NT2/D1 (cell line): ENCODE data around the gene TSR3.

ENCODE experiments used
- YY1 ChIP-seq: IDR thresholded peaks from 2 replicates; pipeline ENCODE4 v1.6.1; 2011; ENCODE audit not compliant: insufficient read length, insufficient read depth
- ZNF274 ChIP-seq: IDR thresholded peaks from 2 replicates; pipeline ENCODE4 v1.6.1; 2011; ENCODE audit warnings: mild to moderate bottlenecking, low read depth, low read length

GRCh38 chr16:1319041-1319440 is 32.6 kb downstream of the TSR3 start:
- TF ChIP-seq ZNF274 (no peak), YY1 (no peak)
